ENCODE data around the gene RTTN.
"Not testable (repeated sequence)": the region's sequence is repeated elsewhere in the genome, so short reads cannot be mapped to it uniquely, and the experiment has no call there.

The RTTN gene

DNA sequence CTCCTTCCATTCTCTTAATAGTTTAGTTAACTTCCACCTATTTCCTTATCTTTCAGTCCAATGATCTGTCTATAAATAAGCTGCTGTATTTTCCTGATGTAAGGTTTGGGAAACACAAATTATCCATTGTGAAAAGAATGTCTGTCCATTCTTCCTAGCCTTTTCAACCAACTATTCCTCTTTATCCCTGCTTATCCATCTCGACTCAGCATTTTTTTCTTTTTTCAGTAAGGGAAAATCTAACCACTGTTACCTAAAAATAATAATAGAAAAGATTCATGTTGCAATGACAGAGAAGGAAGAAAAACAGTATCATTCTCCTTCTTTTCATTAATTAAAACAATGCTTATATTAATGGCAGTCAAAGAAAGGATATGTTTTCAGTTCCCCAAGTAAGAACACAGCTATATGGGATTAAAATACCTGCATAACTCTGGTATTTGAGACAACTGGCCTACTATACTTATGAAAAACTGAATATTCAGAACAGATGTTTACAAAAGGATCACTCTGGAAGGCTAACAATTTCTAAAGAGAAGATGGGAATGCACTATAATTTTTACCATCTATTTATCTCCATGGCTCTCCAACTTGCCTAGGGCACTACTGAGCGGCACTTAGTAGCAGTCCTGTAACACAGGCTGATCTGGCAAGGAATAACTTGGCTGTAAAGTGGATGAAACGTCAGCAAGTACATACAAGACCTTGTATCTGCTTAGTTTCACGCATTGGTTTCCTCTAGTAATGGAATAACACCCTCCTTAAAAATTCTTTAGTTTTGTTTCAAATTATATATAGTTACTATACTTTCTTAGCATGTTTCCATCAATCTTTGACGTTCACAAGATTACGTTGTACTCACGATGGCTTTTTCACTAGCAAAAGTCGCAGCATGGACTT lies 57.2 kb downstream of the RTTN start:
- DNase-seq = no peak

DNA sequence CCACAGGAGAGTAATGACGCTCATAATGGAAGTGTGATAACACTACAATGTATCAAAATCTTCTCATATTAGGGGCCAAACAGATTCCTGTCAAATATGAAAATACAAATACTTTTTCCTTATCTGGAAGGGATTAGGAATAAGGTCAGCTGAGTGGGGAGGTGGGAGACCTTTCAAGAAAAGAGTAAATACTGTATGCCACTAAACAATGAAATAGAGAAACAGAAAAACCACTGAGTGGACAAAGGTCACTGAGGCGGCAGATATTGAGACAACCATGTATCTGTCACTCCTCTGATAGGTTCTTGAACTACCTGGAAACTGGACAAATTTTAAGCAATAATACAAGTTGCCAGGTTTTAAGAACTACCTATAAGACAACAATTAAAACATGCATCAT lies 59.3 kb downstream of the RTTN start:
- DNase-seq = no peak

DNA sequence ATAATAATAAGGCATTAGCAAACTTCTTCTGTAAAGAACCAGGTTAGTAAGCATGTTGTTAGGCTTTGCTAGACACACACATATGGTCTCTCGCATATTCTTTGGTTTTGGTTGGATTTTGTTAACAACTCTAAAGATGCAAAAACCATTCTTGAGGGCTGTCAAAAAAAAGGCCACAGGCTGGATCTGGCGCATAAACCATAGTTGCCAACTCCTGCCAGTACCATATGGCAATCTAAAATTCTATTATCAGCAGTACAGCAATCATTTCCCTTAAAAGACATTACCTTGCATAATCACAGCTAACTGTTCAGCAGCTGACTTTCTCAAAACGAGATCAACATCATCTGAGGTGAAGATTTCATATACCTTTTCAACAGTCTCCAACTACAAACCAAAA lies 63.5 kb downstream of the RTTN start:
- no peak for DNase-seq

DNA sequence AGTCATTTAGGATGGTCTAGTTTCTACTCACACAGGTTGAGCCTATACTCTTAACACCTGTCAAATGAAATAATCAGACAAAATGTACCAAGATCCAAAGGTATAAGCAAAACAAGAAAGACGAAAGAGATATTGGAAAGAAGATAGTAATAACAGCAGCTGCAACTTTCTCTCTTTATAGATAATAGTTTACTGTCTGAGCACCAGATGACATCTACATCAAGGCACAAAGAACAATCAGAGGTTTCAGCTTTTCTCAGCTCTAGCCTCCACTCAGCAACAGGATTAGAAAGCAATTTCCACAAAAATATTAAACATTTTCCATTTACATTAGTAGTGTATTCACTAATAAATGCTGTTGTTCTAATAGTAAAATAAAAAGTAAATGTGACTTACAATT lies 66.3 kb downstream of the RTTN start:
- DNase-seq = no peak

DNA sequence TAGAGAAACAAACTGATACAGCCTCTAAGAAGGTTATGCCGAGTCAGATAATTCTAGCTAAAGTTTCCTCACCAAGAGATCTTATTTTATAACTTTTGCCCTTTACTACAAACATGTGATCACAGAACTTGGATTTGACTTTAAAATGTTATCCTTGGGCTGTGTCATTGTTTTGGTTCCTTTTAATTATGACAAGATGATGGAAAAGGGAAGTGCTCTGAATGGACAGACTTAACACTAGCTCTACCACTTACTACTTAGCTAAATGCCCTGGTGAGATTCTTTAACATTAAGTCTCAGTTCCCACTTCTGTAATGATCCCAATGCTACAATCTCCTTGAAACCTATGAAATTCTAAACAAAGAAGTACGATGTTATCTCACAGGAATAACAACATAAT lies 69.9 kb downstream of the RTTN start:
- DNase-seq = no peak

DNA sequence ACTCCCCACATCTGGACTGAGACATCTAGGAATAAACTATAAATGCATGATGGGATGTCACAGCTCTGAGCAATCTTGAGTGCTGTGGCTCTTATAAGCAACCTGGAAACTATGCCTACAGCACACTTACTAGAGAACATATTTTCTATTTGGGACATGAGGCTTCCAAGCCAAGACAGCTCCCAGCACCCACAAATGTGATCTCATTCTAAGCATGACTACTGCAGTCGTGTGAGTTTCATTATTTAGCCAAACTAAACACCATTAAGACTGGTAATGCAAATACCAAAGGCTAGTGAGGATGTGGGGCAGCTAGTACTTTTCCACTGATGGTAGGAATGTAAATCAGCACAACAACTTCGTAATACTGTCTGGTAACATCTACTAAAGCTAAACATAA lies 72.5 kb downstream of the RTTN start:
- no peak for DNase-seq

DNA sequence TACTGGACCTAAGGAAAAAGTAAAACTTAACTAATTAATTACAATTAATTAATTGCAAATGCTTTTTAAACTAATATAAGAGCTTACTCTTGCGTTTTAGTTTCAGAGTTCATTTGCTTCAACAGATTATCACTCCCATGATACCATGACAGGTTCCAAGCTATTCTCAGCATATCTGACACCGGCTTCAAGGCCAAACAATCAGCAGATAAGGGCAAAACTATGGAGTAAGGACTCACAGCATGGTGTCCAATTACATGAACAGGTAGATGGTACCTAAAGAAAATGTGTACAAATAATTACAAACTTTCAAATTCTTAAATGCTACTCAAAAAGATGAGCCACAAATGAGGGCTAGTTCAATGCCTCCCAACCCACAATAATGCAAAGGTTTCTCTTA lies 77.2 kb downstream of the RTTN start:
- no peak for DNase-seq

DNA sequence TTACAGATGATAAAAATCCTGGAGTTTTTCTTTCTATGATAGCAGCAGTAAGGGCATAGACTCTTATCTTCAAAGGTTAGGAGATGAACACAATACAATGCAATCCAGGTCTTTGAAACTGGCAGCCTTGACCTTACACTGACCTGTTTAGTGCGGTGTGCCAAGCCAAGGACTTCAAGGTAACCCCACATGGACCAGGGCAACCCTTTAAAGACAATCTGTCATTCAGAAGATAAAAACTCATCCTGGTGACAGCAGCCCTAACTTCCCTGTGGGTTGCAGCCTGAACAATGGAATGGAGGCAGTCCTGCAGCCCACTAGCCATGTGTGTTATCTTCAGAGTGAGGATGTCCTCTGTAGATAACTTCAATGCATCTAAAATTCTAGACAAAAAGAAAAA lies 78.1 kb downstream of the RTTN start:
- DNase-seq = no peak

DNA sequence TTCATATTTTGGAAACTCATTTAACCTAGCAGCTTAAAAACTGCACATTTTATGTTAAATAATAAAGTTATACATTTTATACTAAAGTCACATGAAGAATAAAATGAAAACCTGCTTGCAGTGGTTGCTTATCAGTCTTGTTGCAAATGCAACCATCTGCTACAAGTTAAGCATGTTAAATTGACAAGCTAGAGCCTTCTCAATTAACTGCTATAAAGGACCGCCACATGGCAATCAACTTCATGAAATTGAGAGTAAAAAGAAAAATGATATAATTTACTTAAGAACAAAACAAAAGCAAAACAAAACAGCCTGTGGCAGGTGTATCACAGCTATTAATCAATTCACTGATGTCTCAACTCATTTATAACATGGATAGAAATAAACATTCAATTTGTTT lies 78.7 kb downstream of the RTTN start:
- no peak for DNase-seq

DNA sequence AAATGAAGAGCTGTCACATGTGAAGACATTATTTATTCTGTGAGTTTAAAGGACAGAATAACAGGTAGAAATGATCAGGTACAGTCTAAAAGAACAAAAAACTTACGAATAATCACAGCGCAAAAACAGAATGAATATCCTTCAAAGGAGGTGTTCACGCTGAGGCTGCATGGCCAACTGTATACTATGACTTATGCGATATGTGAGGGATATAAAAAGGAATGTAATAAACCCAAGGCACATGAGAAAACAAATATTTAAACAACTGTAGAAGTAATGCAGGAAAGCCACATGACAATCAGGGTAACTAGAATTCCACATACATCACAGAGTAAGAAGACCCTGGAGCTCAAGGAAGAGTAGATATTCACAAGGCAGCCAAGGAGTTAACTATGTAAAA lies 81.3 kb downstream of the RTTN start:
- no peak for DNase-seq

DNA sequence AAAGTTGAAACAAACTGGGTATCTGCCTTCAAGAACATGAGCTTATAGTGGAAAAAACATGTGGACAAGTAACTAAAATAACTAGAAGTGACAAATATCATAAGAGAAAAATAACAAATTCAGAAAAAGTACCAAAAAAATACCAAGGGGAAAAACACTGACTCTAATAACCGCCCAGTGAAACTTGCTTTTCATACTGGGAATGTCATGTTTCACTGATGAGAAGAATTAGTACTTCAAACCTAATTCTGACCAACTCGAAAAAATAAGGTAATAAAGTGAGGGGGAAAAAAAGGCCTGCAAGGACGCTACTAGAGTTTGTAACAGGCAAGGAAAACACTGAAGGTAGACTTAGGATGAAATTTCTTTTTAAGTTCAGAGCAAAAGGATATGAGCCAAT lies 83.6 kb downstream of the RTTN start:
- no peak for DNase-seq

DNA sequence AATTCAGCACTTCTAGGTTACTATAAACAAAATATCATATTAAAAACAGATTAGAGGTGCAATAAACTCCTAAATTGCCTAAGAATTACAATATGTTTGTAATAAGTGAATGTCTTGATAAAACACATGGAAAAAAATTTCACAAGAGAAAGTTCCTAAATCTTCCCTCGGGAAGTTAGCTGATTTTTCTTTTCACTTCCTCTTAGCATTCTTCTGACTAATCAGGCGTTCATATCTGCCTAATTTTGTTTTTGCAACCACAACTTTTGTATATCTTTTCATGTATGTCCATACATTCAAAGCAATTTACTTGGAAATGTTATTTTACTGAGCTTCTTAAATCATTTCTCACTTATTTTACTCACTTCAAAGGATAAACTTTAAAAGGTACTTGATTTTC lies 88.5 kb downstream of the RTTN start:
- no peak for DNase-seq

DNA sequence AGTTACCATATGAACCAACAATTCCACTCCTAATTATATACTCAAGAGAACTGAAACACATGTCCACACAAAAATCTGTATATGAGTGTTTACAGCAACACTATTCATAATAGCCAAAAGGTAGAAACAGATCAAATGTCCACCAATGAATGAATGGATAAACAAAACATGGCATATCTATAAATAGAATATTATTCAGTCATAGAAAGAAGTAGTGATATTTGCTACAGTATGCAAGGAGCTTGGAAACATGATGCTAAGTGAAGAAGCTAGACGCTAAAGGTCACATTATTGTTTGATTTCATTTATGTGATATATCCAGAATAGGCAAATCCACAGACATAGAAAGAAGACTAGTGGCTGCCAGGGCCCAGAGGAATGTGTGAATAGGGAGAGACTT lies 92.0 kb downstream of the RTTN start:
- no peak for DNase-seq

DNA sequence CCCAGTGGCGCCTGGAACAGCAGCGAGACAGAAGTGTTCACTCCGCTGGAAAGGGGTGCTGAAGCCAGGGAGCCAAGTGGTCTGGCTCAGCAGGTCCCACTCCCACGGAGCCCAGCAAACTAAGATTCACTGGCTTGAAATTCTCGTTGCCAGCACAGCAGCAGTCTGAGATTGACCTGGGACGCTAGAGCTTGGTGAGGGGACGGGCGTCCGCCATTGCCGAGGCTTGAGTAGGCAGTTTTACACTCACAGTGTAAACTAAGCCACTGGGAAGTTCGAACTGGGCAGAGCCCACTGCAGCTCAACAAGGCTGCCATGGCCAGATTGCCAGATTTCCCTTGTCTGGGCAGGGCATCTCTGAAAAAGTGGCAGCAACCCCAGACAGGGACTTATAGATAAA lies 94.8 kb downstream of the RTTN start:
- no peak for DNase-seq

DNA sequence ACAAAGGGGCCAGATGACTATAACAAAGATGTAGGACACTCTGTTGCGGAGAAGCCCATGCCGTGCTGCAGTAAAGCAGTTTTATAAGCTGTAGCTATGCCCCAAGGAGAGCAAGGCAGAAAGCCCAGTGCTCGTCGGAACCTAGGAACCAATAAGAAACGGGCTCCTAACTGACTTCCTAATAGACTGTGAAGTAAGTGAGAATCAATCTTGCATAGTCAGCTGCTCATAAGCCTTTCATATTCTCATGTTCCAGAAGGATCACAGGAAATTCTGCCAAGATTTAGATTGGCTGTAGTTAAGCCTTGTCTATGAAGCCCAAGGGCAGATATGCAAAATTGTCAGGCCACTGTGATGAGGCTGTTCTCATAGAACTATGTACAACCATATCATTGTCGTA lies 98.4 kb downstream of the RTTN start:
- DNase-seq = no peak

DNA sequence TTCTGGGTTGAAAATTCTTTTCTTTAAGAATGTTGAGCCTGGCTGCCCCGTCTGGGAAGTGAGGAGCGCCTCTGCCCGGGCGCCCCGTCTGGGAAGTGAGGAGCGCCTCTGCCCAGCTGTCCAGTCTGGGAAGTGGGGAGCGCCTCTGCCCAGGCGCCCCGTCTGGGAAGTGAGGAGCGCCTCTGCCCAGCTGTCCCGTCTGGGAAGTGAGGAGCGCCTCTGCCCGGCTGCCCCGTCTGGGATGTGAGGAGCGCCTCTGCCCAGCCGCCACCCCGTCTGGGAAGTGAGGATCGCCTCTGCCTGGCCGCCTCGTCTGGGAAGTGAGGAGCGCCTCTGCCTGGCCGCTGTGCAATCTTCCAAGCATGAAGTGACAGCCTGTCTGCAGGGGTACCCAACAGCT lies 102.6 kb downstream of the RTTN start:
- not testable (repeated sequence) for DNase-seq

DNA sequence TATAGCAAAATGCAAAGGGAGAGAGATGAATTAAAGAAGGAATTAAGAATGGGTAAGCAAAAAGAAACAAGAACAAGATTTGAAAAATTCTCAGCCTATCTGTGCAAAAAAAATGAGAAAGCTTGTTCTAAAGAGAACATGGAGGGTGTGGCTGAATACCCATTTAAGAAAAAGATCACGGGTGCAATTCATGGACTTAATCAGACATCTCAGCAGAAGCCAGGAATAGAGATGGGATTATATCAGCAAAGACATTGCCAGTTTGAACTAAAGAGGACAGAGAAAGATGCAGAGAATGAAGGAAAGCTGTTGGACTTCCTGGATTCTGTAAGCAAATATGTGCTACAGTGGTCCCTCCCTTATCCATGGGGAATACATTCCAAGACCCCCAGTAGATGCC lies 115.6 kb downstream of the RTTN start:
- no peak for DNase-seq

DNA sequence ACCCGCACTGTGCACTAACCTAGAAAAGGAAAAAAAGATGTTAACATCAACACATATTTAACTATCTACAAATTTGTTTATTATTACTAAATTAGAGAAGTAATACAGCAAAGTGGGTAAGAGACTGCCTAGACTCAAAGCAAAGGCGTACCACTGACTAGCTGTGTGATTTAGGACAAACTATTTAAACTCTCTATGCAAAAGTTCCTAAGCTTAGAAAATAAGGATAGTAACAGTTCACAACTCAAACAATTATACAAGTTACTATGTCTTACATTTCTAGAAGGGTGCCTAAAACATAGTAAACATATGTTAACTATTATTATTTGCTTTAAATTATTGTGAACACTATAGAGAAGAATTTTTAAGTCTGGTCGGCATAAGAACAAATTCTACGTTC lies 119.4 kb downstream of the RTTN start:
- no peak for DNase-seq

DNA sequence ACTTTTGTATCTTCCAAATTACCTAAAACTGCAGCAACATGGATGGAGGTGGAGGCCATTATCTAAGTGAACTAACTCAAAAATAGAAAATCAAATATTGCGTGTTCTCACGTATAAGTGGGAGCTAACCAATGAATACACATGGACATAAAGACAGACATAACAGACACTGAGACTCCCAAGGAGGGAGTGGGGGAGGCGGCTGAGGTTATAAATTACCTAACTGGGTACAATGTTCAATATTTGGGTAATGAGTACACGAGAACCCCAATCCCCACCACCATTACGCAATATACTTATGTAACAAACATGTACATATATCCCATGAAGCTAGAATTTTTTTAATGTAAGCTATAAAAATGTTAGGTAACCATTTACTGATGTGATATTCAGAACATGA lies 119.8 kb downstream of the RTTN start:
- no peak for DNase-seq

DNA sequence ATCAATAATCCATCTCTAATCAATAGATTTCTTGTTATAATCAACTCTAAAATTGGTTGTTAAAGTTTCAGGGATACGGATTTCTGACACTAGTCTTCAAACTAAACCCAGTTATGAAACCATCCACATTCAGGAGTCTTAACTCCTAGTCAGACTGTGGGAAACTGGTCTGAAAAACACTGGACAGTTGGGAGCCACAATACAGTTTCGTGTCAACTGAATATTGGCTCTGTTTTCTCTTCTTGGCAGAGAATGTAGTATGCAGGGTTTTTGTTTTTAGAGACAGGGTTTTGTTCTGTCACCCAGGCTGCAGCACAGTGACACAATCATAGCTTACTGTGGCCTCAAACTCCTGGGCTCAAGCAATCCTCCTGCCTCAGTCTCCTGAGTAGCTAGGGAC lies 123.1 kb downstream of the RTTN start:
- DNase-seq = no peak

DNA sequence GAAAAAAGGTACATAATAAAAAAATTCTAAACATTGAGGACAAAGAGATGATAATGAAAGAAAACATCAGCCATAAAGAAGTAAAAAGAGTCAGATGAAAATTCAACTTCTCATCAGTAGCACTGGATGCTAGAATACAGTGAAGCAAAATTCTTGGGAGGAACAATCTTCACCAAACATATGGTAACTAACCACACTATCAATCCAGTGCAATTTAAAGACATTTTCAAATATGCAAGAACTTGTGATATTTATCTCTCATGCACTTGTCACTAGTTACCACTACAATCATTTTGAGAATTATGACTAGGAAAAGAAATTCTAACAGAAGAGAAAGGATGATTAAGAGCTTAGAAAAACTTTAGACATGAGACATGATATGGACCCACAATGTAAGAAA lies 127.4 kb downstream of the RTTN start:
- DNase-seq = no peak

DNA sequence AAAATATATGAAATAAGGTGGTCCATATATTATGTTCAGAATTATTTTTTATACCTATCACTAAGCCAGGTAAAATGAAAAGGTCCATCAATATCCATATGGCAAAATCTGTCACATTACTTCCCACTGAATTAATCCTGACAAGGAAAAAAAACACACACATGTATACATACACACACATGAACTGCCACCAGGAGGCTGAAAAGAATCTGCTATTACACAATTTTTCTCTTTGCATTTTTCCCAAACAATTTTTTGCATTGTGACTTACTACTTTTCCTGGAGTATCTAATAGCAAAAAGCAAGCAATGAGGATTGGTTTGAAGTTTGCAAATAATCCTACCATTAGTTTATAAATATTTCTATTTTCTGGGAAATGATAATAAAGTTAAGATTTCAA lies 129.6 kb downstream of the RTTN start:
- no peak for DNase-seq

DNA sequence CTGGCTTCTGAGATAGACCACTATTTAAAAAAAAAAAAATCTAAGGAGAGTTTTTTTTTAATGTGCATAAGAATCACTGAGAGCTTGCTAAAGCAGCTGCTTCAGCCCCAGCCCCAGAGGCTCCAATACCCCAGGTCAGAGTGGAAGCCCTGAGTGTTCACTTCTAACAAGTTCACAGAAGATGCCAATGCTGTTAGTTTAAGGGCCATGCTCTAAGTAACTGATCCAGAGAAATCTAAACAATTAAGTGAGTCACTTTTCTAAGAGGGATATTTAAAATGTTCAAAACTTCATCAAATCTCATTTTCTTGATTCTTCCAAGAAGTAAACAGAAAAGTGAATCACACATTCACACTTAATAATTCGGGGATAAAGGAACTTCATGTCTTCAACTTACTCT lies 131.4 kb downstream of the RTTN start:
- DNase-seq = no peak

DNA sequence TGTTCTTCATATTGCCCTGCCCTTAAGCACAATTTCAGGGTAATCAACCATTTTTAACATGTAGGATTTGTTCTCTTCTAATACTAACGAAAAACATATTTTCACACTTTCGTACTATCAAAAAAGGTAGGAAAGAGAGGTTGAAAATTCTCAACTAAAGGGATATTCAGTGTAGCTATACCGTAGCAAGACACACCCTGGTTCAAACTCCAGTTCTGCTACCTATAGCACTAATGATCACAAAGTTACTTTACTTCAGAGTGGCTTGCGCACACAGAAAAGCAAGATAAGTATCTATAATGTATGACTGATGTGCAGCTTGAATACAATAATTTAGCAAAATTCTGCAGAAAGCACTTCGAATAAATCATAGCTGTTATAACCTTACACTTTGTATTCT lies 132.1 kb downstream of the RTTN start:
- no peak for DNase-seq

DNA sequence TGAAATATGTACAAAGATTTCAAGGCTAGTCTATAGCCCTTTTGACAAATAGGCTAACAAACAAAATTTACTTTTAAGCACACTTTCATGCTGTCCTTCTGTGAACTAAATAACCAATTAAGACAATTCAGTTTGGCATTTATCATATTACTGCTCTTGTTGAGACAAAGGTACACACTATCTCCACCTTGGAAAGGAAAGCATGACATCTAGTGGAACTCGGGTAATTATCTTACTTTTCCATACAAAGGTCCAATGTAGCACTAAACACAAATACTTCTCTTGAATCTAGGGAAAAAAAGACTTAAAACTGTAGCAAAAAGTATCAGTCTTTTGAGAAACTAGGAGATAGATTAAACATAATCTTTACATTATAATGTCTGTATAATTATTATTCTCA lies 132.8 kb downstream of the RTTN start:
- no peak for DNase-seq

All from T-helper 9 cell (primary cell).